ENCODE results near the gene SLC10A7. TPM values are rescaled to one million over a fixed set of nuclear protein-coding genes. Genes with fewer than 3 reads are reported as not detected.

SLC10A7 gene
- total RNA-seq, 1 experiment from 2014 or later, result 15.9 TPM

DNA sequence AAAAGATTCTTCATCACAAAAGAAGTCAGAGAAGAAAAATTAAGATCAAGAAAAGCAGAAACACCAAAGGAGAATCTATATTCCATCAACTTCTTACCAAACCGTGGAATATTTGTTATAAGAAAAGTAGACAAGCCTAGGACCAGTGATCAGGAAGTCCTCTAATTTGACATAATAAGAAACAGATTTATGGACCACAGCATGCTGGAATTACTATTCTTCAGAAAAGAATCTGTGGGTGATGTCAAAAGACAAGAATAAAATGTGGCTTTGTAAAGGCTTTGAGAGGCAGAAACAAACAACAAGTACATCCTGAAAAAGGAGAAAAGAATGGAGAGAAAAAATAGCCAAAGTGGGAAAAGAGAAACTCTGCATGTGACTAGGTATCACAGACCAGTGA, 123.3 kb downstream of the SLC10A7 start:
- intact Hi-C loops (cut with micrococcal nuclease; ENCODE audit: unreplicated experiment), result no loop called here
- TF ChIP-seq CTCF (IDR thresholded peaks at IDR 0.05; ENCODE audit: unreplicated experiment), result no peak
- no peak for DNase-seq
- no TSS peak for BruUV-seq (replicated peaks)
- CTCF ChIA-PET, result no interaction called here
- no peaks in the 10 kb centered on the region for H3K4me1 Mint-ChIP-seq (ENCODE audit: low read depth, unreplicated experiment)
- H3K27me3 Mint-ChIP-seq (ENCODE audit: unreplicated experiment), result no peaks in the 10 kb centered on the region
- no peaks in the 10 kb centered on the region for H3K9me3 Mint-ChIP-seq (ENCODE audit: low read depth, unreplicated experiment)
- H3K4me3 Mint-ChIP-seq (ENCODE audit: low read depth, unreplicated experiment), result no peak overlapping the region
- no peak overlapping the region for H3K27ac Mint-ChIP-seq (ENCODE audit: unreplicated experiment)
- no peaks in the 10 kb centered on the region for H3K36me3 Mint-ChIP-seq (ENCODE audit: insufficient read depth, unreplicated experiment)

DNA sequence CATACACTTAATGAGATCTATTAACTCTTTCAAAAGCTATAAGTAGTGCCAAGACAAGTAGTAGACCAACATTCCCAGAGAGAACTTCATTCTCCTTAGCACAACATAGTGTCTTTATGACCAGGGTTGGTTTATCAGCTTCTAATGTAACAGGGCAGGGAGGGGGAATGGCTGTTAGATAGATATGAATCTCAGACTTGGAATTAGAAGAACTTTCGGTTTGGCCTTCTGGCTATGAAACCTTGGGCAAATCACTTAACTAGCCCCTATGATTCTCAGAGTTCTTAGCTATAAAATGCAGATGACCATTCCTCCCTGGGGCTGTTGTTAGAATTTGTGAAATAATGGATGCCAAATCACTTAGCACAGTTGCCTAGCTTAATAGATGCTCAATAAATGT, 132.2 kb downstream of the SLC10A7 start:
- no peak overlapping the region for H3K4me3 Mint-ChIP-seq (ENCODE audit: low read depth, unreplicated experiment)
- peaks cover 2% of the 10 kb centered on the region for H3K9me3 Mint-ChIP-seq (ENCODE audit: low read depth, unreplicated experiment)
- no peaks in the 10 kb centered on the region for H3K4me1 Mint-ChIP-seq (ENCODE audit: low read depth, unreplicated experiment)
- no peak for DNase-seq
- H3K36me3 Mint-ChIP-seq (ENCODE audit: insufficient read depth, unreplicated experiment), result no peaks in the 10 kb centered on the region
- no peak overlapping the region for H3K27ac Mint-ChIP-seq (ENCODE audit: unreplicated experiment)
- CTCF ChIA-PET, result no interaction called here
- no TSS peak for BruUV-seq (replicated peaks)
- H3K27me3 Mint-ChIP-seq (ENCODE audit: unreplicated experiment), result no peaks in the 10 kb centered on the region
- intact Hi-C loops (cut with micrococcal nuclease; ENCODE audit: unreplicated experiment), result no loop called here
- no peak for TF ChIP-seq CTCF (IDR thresholded peaks at IDR 0.05; ENCODE audit: unreplicated experiment)

GRCh38 chr4:146382194-146382593, 139.5 kb downstream of the SLC10A7 start:
- Mint-ChIP-seq H3K9me3 (ENCODE audit: low read depth, unreplicated experiment) (no peaks in the 10 kb centered on the region), H3K4me3 (ENCODE audit: low read depth, unreplicated experiment) (no peak overlapping the region), H3K4me1 (ENCODE audit: low read depth, unreplicated experiment) (peaks cover 9% of the 10 kb centered on the region), H3K27ac (ENCODE audit: unreplicated experiment) (no peak overlapping the region), H3K27me3 (ENCODE audit: unreplicated experiment) (no peaks in the 10 kb centered on the region), H3K36me3 (ENCODE audit: insufficient read depth, unreplicated experiment) (no peaks in the 10 kb centered on the region)
- CTCF ChIA-PET, result no interaction called here
- no peak for TF ChIP-seq CTCF (IDR thresholded peaks at IDR 0.05; ENCODE audit: unreplicated experiment)
- no peak for DNase-seq
- intact Hi-C loops (cut with micrococcal nuclease; ENCODE audit: unreplicated experiment), result no loop called here
- BruUV-seq (replicated peaks), result no TSS peak

DNA sequence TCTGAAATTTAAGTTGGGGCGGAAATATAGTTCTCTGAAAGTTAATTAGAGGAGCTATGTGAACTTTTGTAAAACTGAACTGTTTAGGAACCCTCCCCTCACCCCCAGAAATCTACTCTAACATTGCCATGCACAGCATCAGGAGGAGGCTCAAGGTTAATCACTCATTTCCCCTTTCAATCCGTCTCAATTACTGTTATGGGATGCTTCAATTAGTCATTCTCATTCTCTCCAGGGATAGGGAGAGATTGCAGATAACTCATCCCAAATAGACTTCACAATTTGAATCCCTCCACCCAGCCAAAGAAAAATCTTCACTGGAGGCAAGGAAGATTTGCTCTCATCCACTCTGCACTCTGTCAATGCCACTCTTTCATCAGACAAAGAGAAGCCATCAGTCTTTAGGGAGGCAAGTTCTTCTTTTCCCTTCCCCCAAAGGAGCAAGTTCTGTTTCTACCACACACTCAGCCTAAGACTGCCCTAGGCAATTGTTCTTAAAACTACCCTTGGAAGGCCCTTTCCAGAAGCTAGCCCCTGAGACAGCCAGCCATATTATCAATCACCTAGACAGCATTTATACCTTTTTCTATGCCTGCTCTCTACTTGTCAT, 140.4 kb downstream of the SLC10A7 start:
- Mint-ChIP-seq H3K4me3 (ENCODE audit: low read depth, unreplicated experiment) (no peak overlapping the region), H3K27me3 (ENCODE audit: unreplicated experiment) (no peaks in the 10 kb centered on the region), H3K9me3 (ENCODE audit: low read depth, unreplicated experiment) (no peaks in the 10 kb centered on the region), H3K27ac (ENCODE audit: unreplicated experiment) (no peak overlapping the region), H3K36me3 (ENCODE audit: insufficient read depth, unreplicated experiment) (no peaks in the 10 kb centered on the region), H3K4me1 (ENCODE audit: low read depth, unreplicated experiment) (peaks cover 9% of the 10 kb centered on the region)
- no peak for DNase-seq
- BruUV-seq (replicated peaks), result no TSS peak
- intact Hi-C loops (cut with micrococcal nuclease; ENCODE audit: unreplicated experiment), result no loop called here
- CTCF ChIA-PET, result no interaction called here
- no peak for TF ChIP-seq CTCF (IDR thresholded peaks at IDR 0.05; ENCODE audit: unreplicated experiment)
